ENCODE measurements around the gene GPR37L1.

GRCh38 chr1:202144402-202145067 is 21.8 kb downstream of the GPR37L1 start, which contains the start of gene ARL8A:
- TF ChIP-seq CTCF (IDR thresholded peaks at IDR 0.05), result no peak
- no peak for TF ChIP-seq POLR2A (IDR thresholded peaks at IDR 0.05)

Data from testis (tissue), 2 donors.